ENCODE measurements around the gene PINK1.

- TF ChIP-seq CTCF (IDR thresholded peaks at IDR 0.05; ENCODE audit: poor library complexity) = no peak
- no peak for TF ChIP-seq EZH2phosphoT487 (IDR thresholded peaks at IDR 0.05; ENCODE audit: low read depth, severe bottlenecking, unreplicated experiment)
Measured at GRCh38 chr1:20660363-20660762, 27.1 kb downstream of the PINK1 start.
